HT-29 (cell line): ENCODE measurements around the gene SPOUT1. TPM values are rescaled to one million over a fixed set of nuclear protein-coding genes. Genes with fewer than 3 reads are reported as not detected.
A peak's percentile ranks its signal among the peaks of the same experiment; 100 is the strongest.

Experiments
- DNase-seq: peaks from one replicate; pipeline ENCODE4 v3.0.0-alpha.2; 2015; ENCODE audit warnings: low spot score
- total RNA-seq: library from RNA; depleted of rRNA; stranded (reverse); fragments of >200 nt; shearing (Covaris generic); gene quantifications from 2 replicates; pipeline ENCODE4 v1.2.3, GENCODE V29; 2014; rRNA removed

The SPOUT1 gene
- total RNA-seq, 1 experiment from 2014 or later, result 97.6 TPM

GRCh38 chr9:128773049-128773448 is 56.5 kb downstream of the SPOUT1 start:
- DNase-seq, result no peak

GRCh38 chr9:128771745-128772519 is 57.7 kb downstream of the SPOUT1 start, which contains the start of gene ZER1:
TSS of gene ZER1 (minus strand) at chr9:128771927. CDS start at chr9:128755565, 16,362 bp downstream.
- DNase-seq, result peak; percentile 90

GRCh38 chr9:128771094-128771721 is 58.4 kb downstream of the SPOUT1 start:
- DNase-seq, result peak; percentile 33

- DNase-seq, result no peak
These were observed 59.1 kb downstream of the SPOUT1 start for GRCh38 chr9:128770286-128771030.

Other genes starting within 250 kb of the SPOUT1 start
- 437 and 467 TPM in 2 replicates for gene DYNC2I2, start 172.9 kb downstream of the SPOUT1 start, total RNA-seq
- gene SET, start 140.6 kb downstream of the SPOUT1 start, total RNA-seq, result 403 and 420 TPM in 2 replicates
- gene PKN3, start 127.3 kb downstream of the SPOUT1 start, total RNA-seq, result 17.9 and 18.7 TPM in 2 replicates
- 160 and 195 TPM in 2 replicates for gene ZDHHC12, start 105.7 kb downstream of the SPOUT1 start, total RNA-seq
- gene ZER1, start 57.9 kb downstream of the SPOUT1 start, total RNA-seq, result 17.2 and 18.5 TPM in 2 replicates
- 24.0 and 25.4 TPM in 2 replicates for gene TBC1D13, start 42.5 kb downstream of the SPOUT1 start, total RNA-seq
- 52.1 and 70.8 TPM in 2 replicates for gene ENDOG, start 11.3 kb downstream of the SPOUT1 start, total RNA-seq
- gene KYAT1, start 52.2 kb upstream of the SPOUT1 start, total RNA-seq, result 10.4 and 11.8 TPM in 2 replicates
- gene LRRC8A, start 52.3 kb upstream of the SPOUT1 start, total RNA-seq, result 39.5 and 43.2 TPM in 2 replicates
- gene PHYHD1, start 91.2 kb upstream of the SPOUT1 start, total RNA-seq, result not detected in 2 replicates
- gene DOLK, start 117.8 kb upstream of the SPOUT1 start, total RNA-seq, result 27.6 and 29.0 TPM in 2 replicates
- 55.8 and 75.5 TPM in 2 replicates for gene NUP188, start 117.9 kb upstream of the SPOUT1 start, total RNA-seq
- 118 and 146 TPM in 2 replicates for gene SH3GLB2, start 198.5 kb upstream of the SPOUT1 start, total RNA-seq
- gene MIGA2, start 206.8 kb upstream of the SPOUT1 start, total RNA-seq, result 64.8 and 66.6 TPM in 2 replicates